Erythroblast (primary cell): Measurements from ENCODE around the gene ARHGDIA.

Experiments
- GATA1 ChIP-seq: IDR thresholded peaks from 2 replicates; pipeline ENCODE4 v1.6.1; 2011; ENCODE audit warnings: low read depth, mild to moderate bottlenecking, control low read depth, low read length, moderate library complexity
- POLR2A ChIP-seq: IDR thresholded peaks from 2 replicates; pipeline ENCODE4 v1.6.1; 2011; ENCODE audit warnings: mild to moderate bottlenecking, low read length

DNA sequence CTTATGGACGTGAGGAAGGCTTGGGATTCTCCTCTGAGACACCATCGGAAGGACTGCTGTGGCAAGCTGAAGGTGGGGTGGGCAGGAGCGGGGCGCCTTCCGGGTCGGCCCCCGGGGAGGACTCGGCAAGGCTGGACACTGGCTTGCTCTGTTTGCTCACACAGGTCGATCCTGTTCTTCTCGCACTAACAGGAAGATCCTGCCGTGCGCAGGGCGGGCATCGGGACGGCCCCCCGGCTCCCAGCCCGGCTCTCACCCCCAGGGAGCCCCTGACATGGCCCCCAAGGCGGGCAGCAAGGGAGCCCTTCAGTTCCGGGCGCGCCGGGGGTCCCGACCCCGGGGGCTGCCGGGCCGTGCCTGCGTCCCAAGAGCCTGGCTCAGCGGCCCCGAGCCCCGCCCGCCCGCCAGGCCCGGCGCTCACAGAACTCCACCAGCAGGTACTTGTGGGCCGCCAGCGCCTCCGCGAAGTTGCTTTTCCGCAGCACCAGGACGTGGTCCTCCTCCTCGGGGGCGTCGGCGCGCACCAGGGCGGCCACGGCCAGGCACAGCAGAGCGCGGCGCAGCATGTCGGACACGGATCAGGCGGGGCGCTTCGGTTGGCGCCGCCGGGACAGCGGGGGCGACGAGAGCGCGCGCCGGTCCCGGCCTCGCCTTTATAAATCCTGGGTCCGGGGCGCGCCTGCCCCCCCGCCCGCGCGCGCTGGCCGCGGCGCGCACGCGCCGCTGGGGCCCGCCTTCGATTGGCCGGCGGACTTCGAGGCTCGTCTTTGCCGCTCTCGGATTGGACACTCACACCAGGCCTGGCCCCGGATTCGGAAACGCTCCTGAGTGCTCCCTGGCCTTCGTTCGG is 11.0 kb downstream of the ARHGDIA start, which contains the start of gene P4HB:
- TF ChIP-seq POLR2A (peak; percentile 61), GATA1 (no peak)
